Astrocyte of the cerebellum (primary cell): ENCODE data around the gene USP48.

ENCODE experiments used
- DNase-seq: peaks from one replicate; pipeline ENCODE4 v3.0.0-alpha.2; 2011; ENCODE audit warnings: low read depth
- H3K4me3 ChIP-seq: 2 replicates; pipeline ENCODE4 v1.5.1; 2011; ENCODE audit warnings: mild to moderate bottlenecking, low read depth, low read length, moderate library complexity
- CTCF ChIP-seq: IDR thresholded peaks from 2 replicates; pipeline ENCODE4 v1.5.1; 2012; ENCODE audit warnings: low read length, low read depth, moderate library complexity, mild to moderate bottlenecking; ENCODE audit errors: missing control alignments
- in situ Hi-C: cut with HindIII; loops from 2 replicates; pipeline ENCODE4 v1.10.0; 2017; ENCODE audit warnings: low sequenced_read_pairs

USP48 gene

DNA sequence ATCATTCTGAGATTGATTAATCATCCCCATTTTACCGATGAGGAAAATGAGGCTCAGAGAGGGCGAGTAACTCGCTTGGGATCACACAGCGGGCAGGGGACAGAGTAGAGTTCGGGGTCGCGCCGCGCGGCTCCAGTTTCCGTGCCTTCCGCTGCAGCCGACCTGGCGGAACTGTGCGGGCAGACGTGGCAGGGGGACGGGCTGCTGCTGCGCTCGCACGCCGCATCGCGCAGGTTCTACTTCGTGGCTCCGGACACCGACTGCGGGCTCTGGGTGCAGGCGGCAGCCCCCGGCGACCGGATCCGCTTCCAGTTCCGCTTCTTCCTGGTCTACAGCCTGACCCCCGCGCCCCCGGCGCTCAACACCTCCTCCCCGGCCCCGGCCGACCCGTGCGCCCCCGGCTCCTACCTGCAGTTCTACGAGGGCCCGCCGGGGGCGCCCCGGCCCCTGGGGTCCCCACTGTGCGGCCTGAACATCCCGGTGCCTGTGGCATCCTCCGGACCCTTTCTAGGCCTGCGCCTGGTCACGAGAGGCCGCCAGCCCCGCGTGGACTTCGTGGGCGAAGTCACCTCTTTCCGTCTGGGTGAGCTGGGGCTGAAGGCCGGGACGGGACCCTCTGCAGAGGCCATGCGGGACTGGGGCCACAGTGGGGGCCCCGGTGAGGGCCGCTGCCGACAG is 31.4 kb upstream of the USP48 start:
- in situ Hi-C loops = no loop called here
- TF ChIP-seq CTCF = peak; percentile 73
- DNase-seq = no peak
- peak overlapping the region; percentile 35 for H3K4me3 ChIP-seq

- no peak overlapping the region for H3K4me3 ChIP-seq
- in situ Hi-C loops = no loop called here
- TF ChIP-seq CTCF = no peak
- DNase-seq = no peak
Observed at GRCh38 chr1:21813542-21813941, 30.6 kb upstream of the USP48 start.

- in situ Hi-C loops = no loop called here
- TF ChIP-seq CTCF = no peak
- no peak for DNase-seq
- no peak within 1 kb of the TSS for H3K4me3 ChIP-seq
Observed at GRCh38 chr1:21811875-21812305, 28.9 kb upstream of the USP48 start, which contains the start of gene LDLRAD2. Gene LDLRAD2, plus strand, starts transcription at chr1:21812265. Its CDS starts 187 bp downstream, at chr1:21812452.

- TF ChIP-seq CTCF = no peak
- DNase-seq = no peak
- in situ Hi-C loops = no loop called here
Observed at GRCh38 chr1:21804536-21804935, 21.6 kb upstream of the USP48 start.

DNA sequence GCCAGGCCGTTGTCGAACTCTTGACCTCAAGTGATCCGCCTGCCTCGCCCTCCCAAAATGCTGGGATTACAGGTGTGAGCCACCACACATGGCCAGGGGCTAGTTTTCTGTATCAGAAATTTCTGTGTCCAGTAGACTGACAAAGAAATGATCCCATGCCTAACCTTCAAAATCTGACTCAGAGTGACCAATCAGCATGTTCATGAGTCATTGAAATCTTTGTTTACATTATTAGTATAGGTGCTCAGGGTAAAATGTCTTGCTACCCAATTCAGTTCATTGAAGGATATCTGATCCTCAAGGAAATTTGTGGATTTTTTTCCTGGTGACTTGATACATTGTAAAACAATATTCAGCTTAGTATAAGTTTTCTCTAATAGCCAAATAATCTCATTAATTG is 18.2 kb upstream of the USP48 start:
- TF ChIP-seq CTCF = no peak
- in situ Hi-C loops = no loop called here
- no peak overlapping the region for H3K4me3 ChIP-seq
- no peak for DNase-seq

More at GRCh38 chr1:21804536-21804935, 21.6 kb upstream of the USP48 start:
- no peak overlapping the region for H3K4me3 ChIP-seq

- H3K4me3 ChIP-seq = no peak overlapping the region
- TF ChIP-seq CTCF = no peak
- no peak for DNase-seq
- in situ Hi-C loops = no loop called here
Observed at GRCh38 chr1:21799730-21800129, 16.8 kb upstream of the USP48 start.

- no peak overlapping the region for H3K4me3 ChIP-seq
- TF ChIP-seq CTCF = no peak
- DNase-seq = no peak
- in situ Hi-C loops = no loop called here
Observed at GRCh38 chr1:21795075-21795474, 12.1 kb upstream of the USP48 start.
